ENCODE data around the gene OSCAR. TPM values are rescaled to one million over a fixed set of nuclear protein-coding genes. Genes with fewer than 3 reads are reported as not detected.

Gene OSCAR
- total and polyA plus RNA-seq, 2 of the 13 experiments (the other 11 are each of a cell fraction or from before 2014, with no cell fraction given) = 1.9 TPM; not detected in 1

DNA sequence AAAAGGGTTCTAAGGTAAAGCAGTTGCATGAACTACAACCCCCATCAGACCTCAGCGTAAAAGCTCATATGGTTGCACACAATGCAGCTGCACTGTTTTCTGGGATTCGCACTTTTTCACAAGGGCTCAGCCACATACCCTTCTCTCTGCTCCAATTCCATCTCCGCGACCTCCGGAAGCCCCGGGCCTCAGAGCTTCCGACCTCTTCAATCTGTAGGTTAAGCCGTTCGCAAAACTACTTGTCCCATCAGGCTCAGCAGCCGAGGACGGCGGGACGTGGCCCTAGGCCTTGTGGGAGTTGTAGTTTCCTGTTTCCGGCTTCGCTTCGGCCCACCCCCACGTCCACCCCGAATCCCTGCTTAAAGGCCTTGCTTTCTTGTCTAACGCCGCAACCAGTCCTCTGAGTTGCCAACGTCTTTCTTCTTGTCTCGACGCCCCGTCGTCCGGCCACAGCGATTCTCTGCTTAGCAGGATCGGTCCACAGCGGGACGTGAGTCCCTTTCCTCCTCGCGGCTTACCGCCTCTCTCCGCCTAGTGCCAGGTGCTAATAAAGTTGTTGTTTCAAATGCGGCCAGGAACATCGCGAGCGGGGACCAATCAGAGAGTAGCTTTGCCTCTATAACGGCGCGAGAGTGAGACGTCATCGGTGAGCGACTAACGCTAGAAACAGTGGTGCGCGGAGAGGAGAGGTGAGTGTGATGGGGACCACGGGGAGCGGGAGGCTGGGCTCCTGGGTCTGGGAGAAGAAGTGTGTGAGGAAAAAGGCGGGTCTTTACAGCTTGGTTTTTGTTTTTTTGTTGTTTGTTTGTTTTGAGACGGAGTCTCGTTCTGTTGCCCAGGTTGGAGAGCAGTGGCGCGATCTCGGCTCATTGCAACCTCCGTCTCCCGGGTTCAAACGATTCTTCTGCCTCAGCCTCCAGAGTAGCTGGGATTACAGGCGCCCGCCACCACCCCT lies 14.8 kb upstream of the OSCAR start, which contains the start of the genes PRPF31 and TFPT (continued):
- TF ChIP-seq, protein P1, sequence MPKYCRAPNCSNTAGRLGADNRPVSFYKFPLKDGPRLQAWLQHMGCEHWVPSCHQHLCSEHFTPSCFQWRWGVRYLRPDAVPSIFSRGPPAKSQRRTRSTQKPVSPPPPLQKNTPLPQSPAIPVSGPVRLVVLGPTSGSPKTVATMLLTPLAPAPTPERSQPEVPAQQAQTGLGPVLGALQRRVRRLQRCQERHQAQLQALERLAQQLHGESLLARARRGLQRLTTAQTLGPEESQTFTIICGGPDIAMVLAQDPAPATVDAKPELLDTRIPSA (CRISPR knock-in tag; IDR thresholded peaks at IDR 0.05; ENCODE audit: borderline replicate concordance) = no peak; the same call in 1 of the 2 replicates
- TF ChIP-seq, protein P2, sequence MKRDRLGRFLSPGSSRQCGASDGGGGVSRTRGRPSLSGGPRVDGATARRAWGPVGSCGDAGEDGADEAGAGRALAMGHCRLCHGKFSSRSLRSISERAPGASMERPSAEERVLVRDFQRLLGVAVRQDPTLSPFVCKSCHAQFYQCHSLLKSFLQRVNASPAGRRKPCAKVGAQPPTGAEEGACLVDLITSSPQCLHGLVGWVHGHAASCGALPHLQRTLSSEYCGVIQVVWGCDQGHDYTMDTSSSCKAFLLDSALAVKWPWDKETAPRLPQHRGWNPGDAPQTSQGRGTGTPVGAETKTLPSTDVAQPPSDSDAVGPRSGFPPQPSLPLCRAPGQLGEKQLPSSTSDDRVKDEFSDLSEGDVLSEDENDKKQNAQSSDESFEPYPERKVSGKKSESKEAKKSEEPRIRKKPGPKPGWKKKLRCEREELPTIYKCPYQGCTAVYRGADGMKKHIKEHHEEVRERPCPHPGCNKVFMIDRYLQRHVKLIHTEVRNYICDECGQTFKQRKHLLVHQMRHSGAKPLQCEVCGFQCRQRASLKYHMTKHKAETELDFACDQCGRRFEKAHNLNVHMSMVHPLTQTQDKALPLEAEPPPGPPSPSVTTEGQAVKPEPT (CRISPR knock-in tag; IDR thresholded peaks at IDR 0.05; ENCODE audit: low read depth) = no peak; the same call in 1 of the 2 replicates
- TF ChIP-seq FOXJ3 (CRISPR knock-in tag; IDR thresholded peaks at IDR 0.05; ENCODE audit: borderline replicate concordance) (no peak), TCF7L2 (IDR thresholded peaks at IDR 0.05; ENCODE audit: low read depth, low read length) (no peak), KLF11 (CRISPR knock-in tag; IDR thresholded peaks at IDR 0.05) (peak; percentile 91; the same call in 1 of the 2 replicates), SOX5 (CRISPR knock-in tag; IDR thresholded peaks at IDR 0.05; ENCODE audit: borderline replicate concordance) (peak; percentile 33), AHR (CRISPR knock-in tag; IDR thresholded peaks at IDR 0.05) (no peak), ATAD3A (CRISPR knock-in tag; IDR thresholded peaks at IDR 0.05) (no peak)
- TF ChIP-seq, protein P3, sequence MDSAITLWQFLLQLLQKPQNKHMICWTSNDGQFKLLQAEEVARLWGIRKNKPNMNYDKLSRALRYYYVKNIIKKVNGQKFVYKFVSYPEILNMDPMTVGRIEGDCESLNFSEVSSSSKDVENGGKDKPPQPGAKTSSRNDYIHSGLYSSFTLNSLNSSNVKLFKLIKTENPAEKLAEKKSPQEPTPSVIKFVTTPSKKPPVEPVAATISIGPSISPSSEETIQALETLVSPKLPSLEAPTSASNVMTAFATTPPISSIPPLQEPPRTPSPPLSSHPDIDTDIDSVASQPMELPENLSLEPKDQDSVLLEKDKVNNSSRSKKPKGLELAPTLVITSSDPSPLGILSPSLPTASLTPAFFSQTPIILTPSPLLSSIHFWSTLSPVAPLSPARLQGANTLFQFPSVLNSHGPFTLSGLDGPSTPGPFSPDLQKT (CRISPR knock-in tag; IDR thresholded peaks at IDR 0.05; ENCODE audit: borderline replicate concordance) = peak; percentile 78; the same call in 1 of the 2 replicates
- TF ChIP-seq, protein P4, sequence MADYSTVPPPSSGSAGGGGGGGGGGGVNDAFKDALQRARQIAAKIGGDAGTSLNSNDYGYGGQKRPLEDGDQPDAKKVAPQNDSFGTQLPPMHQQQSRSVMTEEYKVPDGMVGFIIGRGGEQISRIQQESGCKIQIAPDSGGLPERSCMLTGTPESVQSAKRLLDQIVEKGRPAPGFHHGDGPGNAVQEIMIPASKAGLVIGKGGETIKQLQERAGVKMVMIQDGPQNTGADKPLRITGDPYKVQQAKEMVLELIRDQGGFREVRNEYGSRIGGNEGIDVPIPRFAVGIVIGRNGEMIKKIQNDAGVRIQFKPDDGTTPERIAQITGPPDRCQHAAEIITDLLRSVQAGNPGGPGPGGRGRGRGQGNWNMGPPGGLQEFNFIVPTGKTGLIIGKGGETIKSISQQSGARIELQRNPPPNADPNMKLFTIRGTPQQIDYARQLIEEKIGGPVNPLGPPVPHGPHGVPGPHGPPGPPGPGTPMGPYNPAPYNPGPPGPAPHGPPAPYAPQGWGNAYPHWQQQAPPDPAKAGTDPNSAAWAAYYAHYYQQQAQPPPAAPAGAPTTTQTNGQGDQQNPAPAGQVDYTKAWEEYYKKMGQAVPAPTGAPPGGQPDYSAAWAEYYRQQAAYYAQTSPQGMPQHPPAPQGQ (CRISPR knock-in tag; IDR thresholded peaks at IDR 0.05; ENCODE audit: borderline replicate concordance) = peak; percentile 51; the same call in 1 of the 2 replicates
- TF ChIP-seq, protein P5, sequence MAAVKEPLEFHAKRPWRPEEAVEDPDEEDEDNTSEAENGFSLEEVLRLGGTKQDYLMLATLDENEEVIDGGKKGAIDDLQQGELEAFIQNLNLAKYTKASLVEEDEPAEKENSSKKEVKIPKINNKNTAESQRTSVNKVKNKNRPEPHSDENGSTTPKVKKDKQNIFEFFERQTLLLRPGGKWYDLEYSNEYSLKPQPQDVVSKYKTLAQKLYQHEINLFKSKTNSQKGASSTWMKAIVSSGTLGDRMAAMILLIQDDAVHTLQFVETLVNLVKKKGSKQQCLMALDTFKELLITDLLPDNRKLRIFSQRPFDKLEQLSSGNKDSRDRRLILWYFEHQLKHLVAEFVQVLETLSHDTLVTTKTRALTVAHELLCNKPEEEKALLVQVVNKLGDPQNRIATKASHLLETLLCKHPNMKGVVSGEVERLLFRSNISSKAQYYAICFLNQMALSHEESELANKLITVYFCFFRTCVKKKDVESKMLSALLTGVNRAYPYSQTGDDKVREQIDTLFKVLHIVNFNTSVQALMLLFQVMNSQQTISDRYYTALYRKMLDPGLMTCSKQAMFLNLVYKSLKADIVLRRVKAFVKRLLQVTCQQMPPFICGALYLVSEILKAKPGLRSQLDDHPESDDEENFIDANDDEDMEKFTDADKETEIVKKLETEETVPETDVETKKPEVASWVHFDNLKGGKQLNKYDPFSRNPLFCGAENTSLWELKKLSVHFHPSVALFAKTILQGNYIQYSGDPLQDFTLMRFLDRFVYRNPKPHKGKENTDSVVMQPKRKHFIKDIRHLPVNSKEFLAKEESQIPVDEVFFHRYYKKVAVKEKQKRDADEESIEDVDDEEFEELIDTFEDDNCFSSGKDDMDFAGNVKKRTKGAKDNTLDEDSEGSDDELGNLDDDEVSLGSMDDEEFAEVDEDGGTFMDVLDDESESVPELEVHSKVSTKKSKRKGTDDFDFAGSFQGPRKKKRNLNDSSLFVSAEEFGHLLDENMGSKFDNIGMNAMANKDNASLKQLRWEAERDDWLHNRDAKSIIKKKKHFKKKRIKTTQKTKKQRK (IDR thresholded peaks at IDR 0.05; ENCODE audit: low read length) = no peak
- TF ChIP-seq, protein P6, sequence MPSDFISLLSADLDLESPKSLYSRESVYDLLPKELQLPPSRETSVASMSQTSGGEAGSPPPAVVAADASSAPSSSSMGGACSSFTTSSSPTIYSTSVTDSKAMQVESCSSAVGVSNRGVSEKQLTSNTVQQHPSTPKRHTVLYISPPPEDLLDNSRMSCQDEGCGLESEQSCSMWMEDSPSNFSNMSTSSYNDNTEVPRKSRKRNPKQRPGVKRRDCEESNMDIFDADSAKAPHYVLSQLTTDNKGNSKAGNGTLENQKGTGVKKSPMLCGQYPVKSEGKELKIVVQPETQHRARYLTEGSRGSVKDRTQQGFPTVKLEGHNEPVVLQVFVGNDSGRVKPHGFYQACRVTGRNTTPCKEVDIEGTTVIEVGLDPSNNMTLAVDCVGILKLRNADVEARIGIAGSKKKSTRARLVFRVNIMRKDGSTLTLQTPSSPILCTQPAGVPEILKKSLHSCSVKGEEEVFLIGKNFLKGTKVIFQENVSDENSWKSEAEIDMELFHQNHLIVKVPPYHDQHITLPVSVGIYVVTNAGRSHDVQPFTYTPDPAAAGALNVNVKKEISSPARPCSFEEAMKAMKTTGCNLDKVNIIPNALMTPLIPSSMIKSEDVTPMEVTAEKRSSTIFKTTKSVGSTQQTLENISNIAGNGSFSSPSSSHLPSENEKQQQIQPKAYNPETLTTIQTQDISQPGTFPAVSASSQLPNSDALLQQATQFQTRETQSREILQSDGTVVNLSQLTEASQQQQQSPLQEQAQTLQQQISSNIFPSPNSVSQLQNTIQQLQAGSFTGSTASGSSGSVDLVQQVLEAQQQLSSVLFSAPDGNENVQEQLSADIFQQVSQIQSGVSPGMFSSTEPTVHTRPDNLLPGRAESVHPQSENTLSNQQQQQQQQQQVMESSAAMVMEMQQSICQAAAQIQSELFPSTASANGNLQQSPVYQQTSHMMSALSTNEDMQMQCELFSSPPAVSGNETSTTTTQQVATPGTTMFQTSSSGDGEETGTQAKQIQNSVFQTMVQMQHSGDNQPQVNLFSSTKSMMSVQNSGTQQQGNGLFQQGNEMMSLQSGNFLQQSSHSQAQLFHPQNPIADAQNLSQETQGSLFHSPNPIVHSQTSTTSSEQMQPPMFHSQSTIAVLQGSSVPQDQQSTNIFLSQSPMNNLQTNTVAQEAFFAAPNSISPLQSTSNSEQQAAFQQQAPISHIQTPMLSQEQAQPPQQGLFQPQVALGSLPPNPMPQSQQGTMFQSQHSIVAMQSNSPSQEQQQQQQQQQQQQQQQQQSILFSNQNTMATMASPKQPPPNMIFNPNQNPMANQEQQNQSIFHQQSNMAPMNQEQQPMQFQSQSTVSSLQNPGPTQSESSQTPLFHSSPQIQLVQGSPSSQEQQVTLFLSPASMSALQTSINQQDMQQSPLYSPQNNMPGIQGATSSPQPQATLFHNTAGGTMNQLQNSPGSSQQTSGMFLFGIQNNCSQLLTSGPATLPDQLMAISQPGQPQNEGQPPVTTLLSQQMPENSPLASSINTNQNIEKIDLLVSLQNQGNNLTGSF (CRISPR knock-in tag; IDR thresholded peaks at IDR 0.05) = 0 out of 2 replicates have a peak, but pooled peaks have one; percentile 15
